Stimulated activated CD4-positive, alpha-beta T cell treated with anti-CD3 and anti-CD28 coated beads, Interleukin-4, amount 100 ng/mL, for 24 hours (primary cell): ENCODE results near the gene ADAM10.
A peak's percentile ranks its signal among the peaks of the same experiment; 100 is the strongest.

Source experiments
- DNase-seq: peaks from one replicate; pipeline ENCODE4 v3.0.0-alpha.2; 2020

The ADAM10 gene

DNA sequence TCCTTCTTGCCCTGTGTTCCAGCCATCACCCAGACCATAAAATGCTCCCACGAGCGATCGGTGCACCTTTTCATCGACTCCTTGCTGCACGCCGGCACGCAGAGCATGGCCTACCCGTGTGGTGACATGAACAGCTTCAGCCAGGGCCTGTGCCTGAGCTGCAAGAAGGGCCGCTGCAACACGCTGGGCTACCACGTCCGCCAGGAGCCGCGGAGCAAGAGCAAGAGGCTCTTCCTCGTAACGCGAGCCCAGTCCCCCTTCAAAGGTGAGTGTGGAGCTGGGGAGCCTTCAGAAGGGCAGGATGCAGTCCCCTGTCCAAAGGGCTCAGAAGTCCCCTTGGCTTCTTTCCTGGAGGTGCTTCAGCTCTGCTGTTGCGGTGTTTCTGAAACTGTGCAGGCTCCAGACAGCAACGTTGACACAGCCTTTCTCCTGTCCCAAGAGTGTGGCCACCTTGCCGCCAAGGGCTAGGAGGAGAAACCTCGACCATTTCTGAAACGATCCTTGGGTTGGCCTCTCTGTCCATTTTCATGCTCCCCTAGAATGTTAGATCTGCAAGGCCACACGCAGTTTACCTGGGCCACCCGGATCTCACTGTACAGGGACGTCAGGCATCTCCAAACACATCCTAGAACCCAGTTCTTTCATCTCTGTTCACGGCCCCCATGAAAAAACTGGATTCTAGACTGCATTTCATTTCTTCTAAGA is 201.0 kb downstream of the ADAM10 start:
- DNase-seq: no peak

DNA sequence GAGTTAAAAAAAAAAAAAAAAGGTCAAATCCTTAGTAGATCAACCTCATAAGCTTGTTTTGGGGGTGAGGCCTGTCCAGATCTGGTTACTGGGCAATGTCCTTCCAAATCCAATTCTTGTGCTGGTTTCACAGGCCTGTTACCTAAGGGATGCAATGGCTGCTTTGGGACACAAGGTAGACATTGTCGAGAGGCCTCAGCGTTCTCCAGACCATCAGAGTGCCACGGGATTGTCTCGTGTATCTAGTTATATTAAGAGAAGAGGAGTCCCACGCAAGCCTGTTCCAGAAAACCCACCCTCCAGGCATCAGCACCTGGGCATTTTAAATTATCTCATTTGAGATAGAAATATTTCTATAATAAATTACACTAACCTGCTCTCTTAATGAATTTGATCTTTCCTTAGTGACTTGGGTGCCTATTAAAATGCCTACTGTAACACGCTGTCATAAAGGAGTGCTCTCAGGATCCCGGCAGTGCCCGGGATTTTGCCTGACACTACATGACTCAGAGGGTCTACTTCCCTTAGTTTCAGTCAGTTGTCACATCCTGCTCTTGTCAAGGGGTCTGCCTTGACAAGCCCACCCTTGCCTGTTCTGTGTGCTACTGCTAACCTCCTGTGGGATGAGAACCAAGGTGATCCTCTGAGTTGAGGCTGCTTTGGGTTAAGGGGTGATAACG is 201.7 kb downstream of the ADAM10 start:
- no peak for DNase-seq

GRCh38 chr15:58546635-58547627 is 202.6 kb downstream of the ADAM10 start:
- no peak for DNase-seq

GRCh38 chr15:58546066-58546591 is 203.4 kb downstream of the ADAM10 start:
- DNase-seq: no peak

DNA sequence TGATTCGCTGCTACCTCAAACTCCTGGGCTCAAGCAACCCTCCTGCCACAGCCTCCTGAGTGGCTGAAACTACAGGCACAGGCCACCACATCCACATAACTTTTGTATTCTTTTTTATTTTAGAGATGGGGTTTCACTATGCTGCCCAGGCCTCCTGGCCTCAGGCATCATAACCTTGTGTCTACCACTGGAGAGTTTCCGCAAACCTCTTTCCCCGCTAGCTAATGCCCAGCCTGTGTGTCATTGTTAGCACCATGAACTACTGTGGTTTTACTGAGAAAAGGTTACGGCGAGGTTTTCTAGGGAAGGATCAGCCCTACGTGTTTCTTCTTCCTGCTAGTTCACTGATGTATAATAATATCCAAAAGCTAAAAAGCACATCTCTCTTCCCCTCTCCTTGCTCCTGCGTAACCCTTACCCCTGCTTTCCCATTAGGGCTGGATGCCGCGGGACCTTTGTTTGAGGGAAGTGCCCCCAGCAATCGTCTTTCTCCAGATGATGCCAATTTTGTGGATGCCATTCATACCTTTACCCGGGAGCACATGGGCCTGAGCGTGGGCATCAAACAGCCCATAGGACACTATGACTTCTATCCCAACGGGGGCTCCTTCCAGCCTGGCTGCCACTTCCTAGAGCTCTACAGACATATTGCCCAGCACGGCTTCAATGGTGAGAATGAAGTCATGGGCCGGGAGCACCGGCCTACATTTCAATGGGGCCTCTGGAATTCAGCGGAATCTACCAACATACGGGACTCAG is 204.0 kb downstream of the ADAM10 start:
- peak; percentile 26 for DNase-seq

DNA sequence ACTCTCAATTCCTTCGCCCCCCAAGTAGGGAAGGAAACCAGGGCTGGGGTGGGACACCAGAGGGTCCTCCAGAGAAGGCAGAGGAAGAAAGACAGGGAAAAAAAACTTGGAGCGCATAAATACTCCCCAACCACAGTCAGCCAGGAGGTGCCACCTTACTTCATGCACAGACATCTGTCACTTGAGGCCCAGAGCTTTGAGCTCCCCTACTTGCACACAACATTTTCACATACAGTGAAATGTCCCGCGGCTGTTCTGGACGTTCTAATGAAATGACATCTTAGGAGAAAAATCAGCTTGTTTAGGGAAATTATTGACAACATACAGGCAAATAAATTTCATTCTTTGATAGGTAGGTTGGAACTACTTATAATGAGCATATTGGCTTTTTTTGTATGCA is 204.8 kb downstream of the ADAM10 start:
- no peak for DNase-seq

- no peak for DNase-seq
Observed at GRCh38 chr15:58543664-58544335, 205.7 kb downstream of the ADAM10 start.

- DNase-seq: no peak
Observed at GRCh38 chr15:58541410-58542087, 208.0 kb downstream of the ADAM10 start.

DNA sequence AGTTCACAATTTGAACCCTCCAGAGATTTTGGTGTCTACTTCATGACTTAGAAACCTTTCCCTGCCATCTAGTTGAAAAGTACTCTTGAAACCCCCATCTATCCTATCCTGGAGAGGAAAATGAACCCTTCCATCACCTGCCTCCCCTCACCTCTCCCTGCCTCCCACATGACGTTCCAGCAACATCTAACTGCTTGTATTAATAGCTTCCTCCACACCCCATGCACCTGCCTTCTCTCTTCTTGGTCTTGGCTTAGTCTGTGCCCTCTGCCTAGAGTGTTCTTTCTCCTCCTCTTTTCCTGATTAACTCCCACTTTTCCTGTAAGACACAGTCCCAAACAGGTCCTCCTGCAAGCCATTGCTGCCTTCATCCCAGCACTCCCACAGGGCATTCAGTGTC is 210.0 kb downstream of the ADAM10 start:
- no peak for DNase-seq

DNA sequence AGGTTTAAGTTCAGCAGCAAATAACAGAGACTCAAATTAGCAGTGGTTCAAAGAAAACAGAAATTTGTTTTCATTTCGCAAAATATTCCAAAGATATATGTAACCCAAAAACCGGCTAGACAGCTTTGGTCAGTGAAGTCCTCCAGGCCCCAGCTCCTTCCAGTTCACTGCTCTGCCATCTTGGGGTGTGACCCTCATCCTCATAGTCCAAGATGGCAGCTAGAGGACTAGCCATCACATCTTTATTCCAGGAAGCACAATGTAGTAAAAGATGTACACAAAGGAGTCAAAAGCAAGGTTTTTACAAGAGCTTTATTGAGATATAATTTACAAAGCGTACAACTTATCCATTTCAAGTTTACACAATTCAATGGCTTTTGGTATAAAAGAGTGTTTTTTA is 210.6 kb downstream of the ADAM10 start:
- no peak for DNase-seq
